Measurements from ENCODE around the gene LMBR1.

LMBR1 gene

DNA sequence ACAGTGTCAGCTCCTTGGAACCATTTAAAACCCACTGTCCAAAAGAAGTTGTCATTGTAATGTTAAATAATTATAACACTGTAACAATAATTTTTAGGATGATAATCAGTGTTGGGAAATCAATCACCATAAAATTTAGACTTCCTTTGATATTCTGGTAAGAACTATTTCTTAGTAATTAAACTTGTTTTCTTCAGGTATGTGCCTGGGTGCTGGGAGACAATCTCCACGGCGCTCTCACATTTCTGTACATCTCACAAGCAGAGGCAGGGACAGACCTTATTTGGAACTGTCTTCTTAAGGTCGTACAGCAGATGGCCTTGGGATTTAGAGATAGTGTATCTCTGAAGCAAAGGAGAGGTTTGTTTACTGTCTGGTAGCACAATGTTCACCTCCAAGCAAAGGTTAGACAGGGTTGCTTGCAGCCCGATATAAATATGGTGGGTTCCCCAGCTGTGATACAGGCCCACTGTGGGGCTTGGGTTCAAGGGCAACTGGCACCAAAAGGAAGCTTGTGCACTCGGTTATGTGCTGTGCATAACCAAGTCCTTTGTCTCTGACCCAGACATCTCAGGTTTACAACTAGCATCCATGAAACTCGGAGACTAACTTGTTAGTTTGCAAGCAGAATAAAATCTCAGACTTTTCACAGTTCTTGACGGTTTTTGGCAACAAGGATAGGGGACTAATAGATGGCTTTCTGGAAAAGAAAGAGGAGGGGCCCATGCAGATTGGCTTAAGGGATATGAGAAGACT lies 126.9 kb downstream of the LMBR1 start:
- no peaks in the 10 kb centered on the region for H3K9me3 ChIP-seq (ENCODE audit: insufficient read depth, low read depth, low read length)
- no peaks in the 10 kb centered on the region for H3K27me3 ChIP-seq (ENCODE audit: insufficient read depth, low read length)
- no peak overlapping the region for H3K4me3 ChIP-seq (ENCODE audit: low read length)
- H3K9ac ChIP-seq (ENCODE audit: low read depth, low read length) = no peak overlapping the region
- no peak overlapping the region for H3K27ac ChIP-seq (ENCODE audit: low read length)
- peaks cover 12% of the 10 kb centered on the region; the same call in 1 of the 2 replicates for H3K36me3 ChIP-seq (ENCODE audit: insufficient read depth, low read depth, low read length)
- H3K4me1 ChIP-seq (ENCODE audit: insufficient read depth, low read length) = peaks cover 8% of the 10 kb centered on the region

DNA sequence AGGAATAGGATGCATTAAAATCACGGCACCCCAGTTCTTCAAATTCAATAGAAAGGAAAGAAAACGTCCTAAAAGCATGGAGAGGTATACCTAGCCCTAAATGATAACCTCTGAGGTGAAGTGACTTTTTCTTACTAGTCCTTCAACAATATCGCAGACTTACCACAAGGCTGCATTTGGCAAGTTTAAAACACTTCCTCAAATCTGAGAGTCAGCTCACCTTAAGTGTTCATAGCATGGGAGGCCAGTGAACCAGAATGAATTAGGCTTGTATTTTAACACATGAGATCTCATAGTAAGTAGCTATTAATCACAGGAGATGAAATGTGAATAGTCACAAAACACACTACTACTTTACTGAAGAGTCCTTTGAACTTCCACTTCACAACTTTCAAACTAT lies 128.2 kb downstream of the LMBR1 start:
- no peak overlapping the region for H3K4me3 ChIP-seq (ENCODE audit: low read length)

DNA sequence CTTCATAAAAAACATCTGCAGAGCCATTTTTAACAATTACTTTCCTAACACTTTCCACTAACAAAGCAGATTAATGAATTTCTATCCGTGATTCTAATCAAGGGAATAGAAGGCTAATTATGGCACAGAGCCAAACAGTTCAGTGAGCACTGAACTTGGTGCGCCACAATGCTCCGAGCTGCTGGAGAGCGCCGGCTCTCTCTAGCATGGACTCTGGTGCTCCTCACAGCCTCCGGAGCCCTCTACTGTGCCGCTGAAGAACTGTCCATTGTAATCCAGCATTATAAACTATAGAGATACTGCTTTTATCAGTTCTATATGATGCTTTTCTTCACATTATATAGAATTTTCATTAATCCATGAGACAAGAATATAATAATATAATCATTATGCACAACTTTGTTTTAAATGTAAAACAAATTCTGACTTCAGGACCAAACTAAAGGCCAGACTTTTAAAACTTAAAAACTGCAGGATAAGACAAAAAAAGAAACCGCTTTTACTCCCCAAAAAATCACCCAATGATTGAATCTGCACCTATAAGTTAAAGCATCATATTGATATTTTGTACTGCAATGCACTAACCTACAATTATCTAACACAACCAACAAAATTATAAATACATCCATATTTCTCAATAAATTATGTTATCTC lies 128.8 kb downstream of the LMBR1 start:
- H3K4me1 ChIP-seq (ENCODE audit: insufficient read depth, low read length) = peaks cover 3% of the 10 kb centered on the region; the same call in 1 of the 2 replicates
- no peak overlapping the region for H3K4me3 ChIP-seq (ENCODE audit: low read length)
- H3K27me3 ChIP-seq (ENCODE audit: insufficient read depth, low read length) = no peaks in the 10 kb centered on the region
- no peak overlapping the region for H3K27ac ChIP-seq (ENCODE audit: low read length)
- H3K36me3 ChIP-seq (ENCODE audit: insufficient read depth, low read depth, low read length) = peaks cover 26% of the 10 kb centered on the region; the same call in 1 of the 2 replicates
- no peak overlapping the region for H3K9ac ChIP-seq (ENCODE audit: low read depth, low read length)
- peaks cover 4% of the 10 kb centered on the region; the same call in 1 of the 2 replicates for H3K9me3 ChIP-seq (ENCODE audit: insufficient read depth, low read depth, low read length)

More for the DNA sequence above, 128.2 kb downstream of the LMBR1 start:
- peaks cover 20% of the 10 kb centered on the region; the same call in 1 of the 2 replicates for H3K36me3 ChIP-seq (ENCODE audit: insufficient read depth, low read depth, low read length)
- peaks cover 2% of the 10 kb centered on the region; the same call in 1 of the 2 replicates for H3K9me3 ChIP-seq (ENCODE audit: insufficient read depth, low read depth, low read length)
- no peaks in the 10 kb centered on the region for H3K27me3 ChIP-seq (ENCODE audit: insufficient read depth, low read length)
- H3K27ac ChIP-seq (ENCODE audit: low read length) = no peak overlapping the region
- no peak overlapping the region for H3K9ac ChIP-seq (ENCODE audit: low read depth, low read length)
- peaks cover 8% of the 10 kb centered on the region for H3K4me1 ChIP-seq (ENCODE audit: insufficient read depth, low read length)

DNA sequence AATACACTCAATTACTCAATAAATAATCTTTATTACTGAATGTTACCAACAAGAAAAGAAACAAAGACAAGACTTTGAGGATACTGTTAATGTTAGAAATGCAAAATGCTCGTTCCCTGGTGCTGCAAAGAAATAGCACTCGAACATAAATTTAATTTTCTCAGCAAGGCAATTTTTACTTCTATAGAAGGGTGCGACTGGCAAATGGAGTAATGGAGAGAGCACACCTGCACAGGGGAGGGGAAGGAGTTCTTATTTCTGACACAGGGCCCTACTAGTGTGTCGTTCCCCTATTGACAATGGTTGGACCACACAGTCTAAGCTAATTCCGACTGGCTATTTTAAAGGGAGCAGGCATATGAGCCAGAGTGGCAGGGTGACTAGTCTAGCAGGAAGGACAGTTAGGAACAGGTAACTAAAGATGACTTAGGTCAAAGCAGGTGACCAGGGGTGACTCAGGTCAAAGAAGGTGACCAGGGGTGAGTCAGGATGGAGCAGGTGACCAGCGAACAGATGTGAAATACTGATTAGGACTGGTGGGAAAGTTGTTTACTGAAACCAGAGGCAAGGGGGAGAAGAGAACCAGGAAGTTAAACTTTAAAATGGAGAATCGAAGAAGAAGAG lies 133.3 kb downstream of the LMBR1 start:
- no peaks in the 10 kb centered on the region for H3K27me3 ChIP-seq (ENCODE audit: insufficient read depth, low read length)
- no peak overlapping the region for H3K4me3 ChIP-seq (ENCODE audit: low read length)
- peaks cover 43% of the 10 kb centered on the region; the same call in 1 of the 2 replicates for H3K36me3 ChIP-seq (ENCODE audit: insufficient read depth, low read depth, low read length)
- H3K9me3 ChIP-seq (ENCODE audit: insufficient read depth, low read depth, low read length) = peaks cover 4% of the 10 kb centered on the region; the same call in 1 of the 2 replicates
- no peaks in the 10 kb centered on the region for H3K4me1 ChIP-seq (ENCODE audit: insufficient read depth, low read length)
- no peak overlapping the region for H3K27ac ChIP-seq (ENCODE audit: low read length)
- H3K9ac ChIP-seq (ENCODE audit: low read depth, low read length) = no peak overlapping the region

DNA sequence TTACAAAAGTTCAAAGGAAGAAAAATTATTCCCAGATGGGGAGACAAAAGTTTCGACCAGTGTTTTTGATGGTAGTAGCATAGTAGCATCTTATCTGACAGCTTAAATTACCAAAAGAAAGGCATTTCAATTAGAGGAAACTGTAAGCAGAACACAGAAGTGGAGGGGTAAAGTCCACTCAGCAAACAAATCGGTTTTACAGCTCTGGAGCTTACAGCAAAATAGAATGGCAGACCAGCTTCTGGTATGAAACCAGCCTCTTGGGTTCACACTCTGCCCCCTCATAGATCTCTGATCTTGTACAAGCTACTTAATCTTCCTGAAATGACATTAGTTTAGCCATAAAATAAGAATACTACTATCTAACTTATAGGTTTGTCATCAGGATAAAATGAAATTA lies 133.8 kb downstream of the LMBR1 start:
- Histone ChIP-seq H3K9me3 (ENCODE audit: insufficient read depth, low read depth, low read length) (peaks cover 4% of the 10 kb centered on the region; the same call in 1 of the 2 replicates), H3K27ac (ENCODE audit: low read length) (no peak overlapping the region), H3K9ac (ENCODE audit: low read depth, low read length) (no peak overlapping the region), H3K36me3 (ENCODE audit: insufficient read depth, low read depth, low read length) (peaks cover 44% of the 10 kb centered on the region; the same call in 1 of the 2 replicates), H3K4me3 (ENCODE audit: low read length) (no peak overlapping the region), H3K4me1 (ENCODE audit: insufficient read depth, low read length) (no peaks in the 10 kb centered on the region), H3K27me3 (ENCODE audit: insufficient read depth, low read length) (no peaks in the 10 kb centered on the region)

DNA sequence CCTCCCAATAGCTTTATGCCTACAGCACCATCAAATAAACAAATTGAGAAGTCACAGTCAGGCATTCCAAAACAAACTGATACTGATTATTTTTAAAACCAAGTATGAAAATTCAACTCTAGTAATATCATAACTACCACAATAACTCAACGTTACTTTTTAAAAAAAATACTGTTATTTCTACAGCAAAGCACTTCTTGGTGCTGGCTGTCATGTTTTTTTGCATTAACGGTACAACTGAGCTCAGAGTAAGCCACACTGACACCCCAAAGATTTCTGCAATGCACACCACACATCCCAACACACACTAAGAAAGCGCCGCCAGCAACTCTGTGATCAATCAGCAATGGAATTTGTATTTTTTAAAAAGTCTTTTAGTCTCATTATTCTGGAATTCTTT lies 138.8 kb downstream of the LMBR1 start:
- H3K36me3 ChIP-seq (ENCODE audit: insufficient read depth, low read depth, low read length) = peaks cover 22% of the 10 kb centered on the region; the same call in 1 of the 2 replicates

GRCh38 chr7:156753630-156754029 lies 139.4 kb downstream of the LMBR1 start:
- H3K4me3 ChIP-seq (ENCODE audit: low read length) = no peak overlapping the region
- H3K36me3 ChIP-seq (ENCODE audit: insufficient read depth, low read depth, low read length) = peaks cover 19% of the 10 kb centered on the region; the same call in 1 of the 2 replicates
- no peaks in the 10 kb centered on the region for H3K27me3 ChIP-seq (ENCODE audit: insufficient read depth, low read length)
- no peak overlapping the region for H3K27ac ChIP-seq (ENCODE audit: low read length)
- H3K9ac ChIP-seq (ENCODE audit: low read depth, low read length) = no peak overlapping the region
- peaks cover 8% of the 10 kb centered on the region for H3K4me1 ChIP-seq (ENCODE audit: insufficient read depth, low read length)
- H3K9me3 ChIP-seq (ENCODE audit: insufficient read depth, low read depth, low read length) = no peaks in the 10 kb centered on the region

More for the DNA sequence above, 138.8 kb downstream of the LMBR1 start:
- Histone ChIP-seq H3K4me3 (ENCODE audit: low read length) (no peak overlapping the region), H3K9ac (ENCODE audit: low read depth, low read length) (no peak overlapping the region), H3K27ac (ENCODE audit: low read length) (no peak overlapping the region), H3K9me3 (ENCODE audit: insufficient read depth, low read depth, low read length) (no peaks in the 10 kb centered on the region), H3K4me1 (ENCODE audit: insufficient read depth, low read length) (peaks cover 8% of the 10 kb centered on the region), H3K27me3 (ENCODE audit: insufficient read depth, low read length) (no peaks in the 10 kb centered on the region)

GRCh38 chr7:156753229-156753560 lies 139.8 kb downstream of the LMBR1 start:
- H3K4me3 ChIP-seq (ENCODE audit: low read length) = no peak overlapping the region
- H3K36me3 ChIP-seq (ENCODE audit: insufficient read depth, low read depth, low read length) = peaks cover 19% of the 10 kb centered on the region; the same call in 1 of the 2 replicates
- H3K4me1 ChIP-seq (ENCODE audit: insufficient read depth, low read length) = peaks cover 8% of the 10 kb centered on the region
- no peaks in the 10 kb centered on the region for H3K27me3 ChIP-seq (ENCODE audit: insufficient read depth, low read length)
- H3K9me3 ChIP-seq (ENCODE audit: insufficient read depth, low read depth, low read length) = no peaks in the 10 kb centered on the region
- no peak overlapping the region for H3K27ac ChIP-seq (ENCODE audit: low read length)
- H3K9ac ChIP-seq (ENCODE audit: low read depth, low read length) = no peak overlapping the region

DNA sequence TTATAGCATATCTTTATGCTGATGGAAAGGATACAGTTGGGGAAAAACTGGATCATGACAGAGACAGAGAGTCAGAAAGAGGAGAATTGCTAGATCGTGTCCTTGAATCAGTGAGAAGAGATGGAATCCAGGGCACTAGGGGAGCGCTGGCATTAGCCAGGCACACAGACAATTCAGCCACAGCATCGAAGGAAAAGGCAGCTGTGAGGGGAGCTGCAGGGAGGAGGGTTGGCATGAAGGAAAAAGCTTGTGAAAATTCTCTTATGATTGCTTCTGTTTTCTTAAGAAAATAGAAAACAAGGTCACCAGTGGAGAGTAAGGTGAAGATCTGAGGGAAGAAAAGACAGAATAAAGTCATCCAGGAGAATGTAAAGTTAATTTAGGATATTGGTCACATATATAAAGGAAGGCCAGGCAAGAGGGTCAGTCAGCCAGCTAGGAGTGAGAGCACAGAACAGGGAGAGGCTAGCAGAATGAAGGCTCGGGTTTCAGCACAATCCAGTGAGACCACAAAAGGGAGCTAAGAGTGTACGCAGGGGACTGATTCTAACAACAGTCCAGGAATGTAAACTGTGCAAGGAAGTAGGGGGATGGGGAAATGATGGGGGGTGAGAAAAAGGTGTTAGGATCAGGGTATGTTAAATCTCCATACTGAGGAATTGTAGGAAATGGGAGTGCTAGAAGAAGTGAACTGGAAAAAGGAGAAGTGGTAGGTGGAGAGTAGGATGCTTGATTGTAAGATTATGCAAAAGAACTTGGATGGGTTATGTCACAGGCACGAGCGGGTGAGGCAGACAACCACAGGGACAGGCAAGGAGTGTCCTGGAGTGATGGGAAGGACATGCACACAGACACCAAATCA lies 140.4 kb downstream of the LMBR1 start:
- no peak overlapping the region for H3K27ac ChIP-seq (ENCODE audit: low read length)
- H3K4me1 ChIP-seq (ENCODE audit: insufficient read depth, low read length) = peaks cover 8% of the 10 kb centered on the region
- no peaks in the 10 kb centered on the region for H3K27me3 ChIP-seq (ENCODE audit: insufficient read depth, low read length)
- no peak overlapping the region for H3K9ac ChIP-seq (ENCODE audit: low read depth, low read length)
- H3K36me3 ChIP-seq (ENCODE audit: insufficient read depth, low read depth, low read length) = peaks cover 19% of the 10 kb centered on the region; the same call in 1 of the 2 replicates
- no peak overlapping the region for H3K4me3 ChIP-seq (ENCODE audit: low read length)
- H3K9me3 ChIP-seq (ENCODE audit: insufficient read depth, low read depth, low read length) = no peaks in the 10 kb centered on the region

- peaks cover 8% of the 10 kb centered on the region for H3K4me1 ChIP-seq (ENCODE audit: insufficient read depth, low read length)
- no peaks in the 10 kb centered on the region for H3K9me3 ChIP-seq (ENCODE audit: insufficient read depth, low read depth, low read length)
- H3K9ac ChIP-seq (ENCODE audit: low read depth, low read length) = no peak overlapping the region
- peaks cover 19% of the 10 kb centered on the region; the same call in 1 of the 2 replicates for H3K36me3 ChIP-seq (ENCODE audit: insufficient read depth, low read depth, low read length)
- H3K4me3 ChIP-seq (ENCODE audit: low read length) = no peak overlapping the region
- H3K27me3 ChIP-seq (ENCODE audit: insufficient read depth, low read length) = no peaks in the 10 kb centered on the region
- H3K27ac ChIP-seq (ENCODE audit: low read length) = no peak overlapping the region
These were observed 141.7 kb downstream of the LMBR1 start for GRCh38 chr7:156751319-156751718.

- no peaks in the 10 kb centered on the region for H3K36me3 ChIP-seq (ENCODE audit: insufficient read depth, low read depth, low read length)
- H3K9ac ChIP-seq (ENCODE audit: low read depth, low read length) = no peak overlapping the region
These were observed 145.3 kb downstream of the LMBR1 start for GRCh38 chr7:156747718-156748117.

More at GRCh38 chr7:156747718-156748117, 145.3 kb downstream of the LMBR1 start:
- H3K4me1 ChIP-seq (ENCODE audit: insufficient read depth, low read length) = peaks cover 4% of the 10 kb centered on the region
- no peak overlapping the region for H3K4me3 ChIP-seq (ENCODE audit: low read length)
- no peaks in the 10 kb centered on the region for H3K9me3 ChIP-seq (ENCODE audit: insufficient read depth, low read depth, low read length)
- no peak overlapping the region for H3K27ac ChIP-seq (ENCODE audit: low read length)
- no peaks in the 10 kb centered on the region for H3K27me3 ChIP-seq (ENCODE audit: insufficient read depth, low read length)

All from iPS-20b (cell line).